ENCODE data around the gene CCDC73. TPM values are rescaled to one million over a fixed set of nuclear protein-coding genes. Genes with fewer than 3 reads are reported as not detected.

CCDC73 gene
- polyA plus RNA-seq, 1 of the 3 experiments (the other 2 are of a cell fraction): not detected

DNA sequence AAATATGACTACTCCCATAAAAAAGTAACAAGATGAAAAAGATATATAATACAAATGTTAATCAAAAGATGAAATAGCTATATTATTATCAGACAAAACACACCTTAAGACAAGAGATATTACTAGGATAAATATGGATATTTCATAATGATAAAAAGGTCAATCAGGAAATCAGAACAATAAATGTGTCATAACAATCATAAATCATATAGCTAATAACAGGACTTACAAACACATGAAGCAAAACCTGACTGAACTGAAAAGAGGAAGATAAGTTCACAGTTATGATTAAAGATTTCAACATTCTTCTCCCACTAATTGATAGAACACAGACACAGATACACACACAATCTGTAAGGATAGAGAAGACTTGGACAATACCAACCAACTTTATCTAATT is 163.6 kb downstream of the CCDC73 start:
- no peak for DNase-seq
- Histone ChIP-seq H3K4me3 (ENCODE audit: low read depth in 2 of 2, low read length in 1 of 2) (no peak overlapping the region), H3K9me2 (no peaks in the 10 kb centered on the region; the same call in 1 of the 2 replicates), H3K27me3 (ENCODE audit: insufficient read depth) (peaks cover 5% of the 10 kb centered on the region; the same call in 1 of the 2 replicates), H3K9me3 (peaks cover 8% of the 10 kb centered on the region; the same call in 1 of the 2 replicates), H3F3A (replicated peaks; ENCODE audit: insufficient read depth) (no peaks in the 10 kb centered on the region), H3K4me1 (ENCODE audit: control insufficient read depth in 1 of 2, insufficient read depth in 2 of 2, low read depth in 1 of 2, low read length in 1 of 2) (no peaks in the 10 kb centered on the region), H3K27ac (ENCODE audit: low read depth in 2 of 2, low read length in 1 of 2) (no peak overlapping the region), H3K9ac (no peak overlapping the region), H3K36me3 (replicated peaks in 1 of 2; ENCODE audit: control insufficient read depth in 1 of 2, insufficient read depth in 2 of 2, low read length in 1 of 2) (no peaks in the 10 kb centered on the region), H3K79me2 (ENCODE audit: insufficient read depth) (no peaks in the 10 kb centered on the region), H3K4me2 (no peak overlapping the region), H4K20me1 (ENCODE audit: insufficient read depth) (no peaks in the 10 kb centered on the region), H2AFZ (ENCODE audit: low read depth) (no peak overlapping the region)
- POLR2A ChIA-PET: no interaction called here
- TF ChIP-seq, protein P1, sequence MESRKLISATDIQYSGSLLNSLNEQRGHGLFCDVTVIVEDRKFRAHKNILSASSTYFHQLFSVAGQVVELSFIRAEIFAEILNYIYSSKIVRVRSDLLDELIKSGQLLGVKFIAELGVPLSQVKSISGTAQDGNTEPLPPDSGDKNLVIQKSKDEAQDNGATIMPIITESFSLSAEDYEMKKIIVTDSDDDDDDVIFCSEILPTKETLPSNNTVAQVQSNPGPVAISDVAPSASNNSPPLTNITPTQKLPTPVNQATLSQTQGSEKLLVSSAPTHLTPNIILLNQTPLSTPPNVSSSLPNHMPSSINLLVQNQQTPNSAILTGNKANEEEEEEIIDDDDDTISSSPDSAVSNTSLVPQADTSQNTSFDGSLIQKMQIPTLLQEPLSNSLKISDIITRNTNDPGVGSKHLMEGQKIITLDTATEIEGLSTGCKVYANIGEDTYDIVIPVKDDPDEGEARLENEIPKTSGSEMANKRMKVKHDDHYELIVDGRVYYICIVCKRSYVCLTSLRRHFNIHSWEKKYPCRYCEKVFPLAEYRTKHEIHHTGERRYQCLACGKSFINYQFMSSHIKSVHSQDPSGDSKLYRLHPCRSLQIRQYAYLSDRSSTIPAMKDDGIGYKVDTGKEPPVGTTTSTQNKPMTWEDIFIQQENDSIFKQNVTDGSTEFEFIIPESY (IDR thresholded peaks at IDR 0.05; ENCODE audit: borderline replicate concordance, low read depth): no peak
- TF ChIP-seq, protein P2, sequence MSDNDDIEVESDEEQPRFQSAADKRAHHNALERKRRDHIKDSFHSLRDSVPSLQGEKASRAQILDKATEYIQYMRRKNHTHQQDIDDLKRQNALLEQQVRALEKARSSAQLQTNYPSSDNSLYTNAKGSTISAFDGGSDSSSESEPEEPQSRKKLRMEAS (IDR thresholded peaks at IDR 0.05; ENCODE audit: low read depth): no peak
- no peak for TF ChIP-seq NFIC (IDR thresholded peaks at IDR 0.05; ENCODE audit: borderline replicate concordance)
- no peak for TF ChIP-seq EP300 (IDR thresholded peaks at IDR 0.05; ENCODE audit: borderline replicate concordance in 1 of 2, low read depth in 1 of 2, low read length in 1 of 2)
- no peak for TF ChIP-seq YY1 (IDR thresholded peaks at IDR 0.05; ENCODE audit: low read depth)
- no peak for TF ChIP-seq GABPA (IDR thresholded peaks at IDR 0.05; ENCODE audit: low read depth)
- TF ChIP-seq TEAD4 (IDR thresholded peaks at IDR 0.05; ENCODE audit: borderline replicate concordance, insufficient read depth): no peak
- TF ChIP-seq SIN3A (IDR thresholded peaks at IDR 0.05; ENCODE audit: borderline replicate concordance, low read depth, low read length): no peak
- no peak for TF ChIP-seq RXRA (IDR thresholded peaks at IDR 0.05; ENCODE audit: borderline replicate concordance, low read depth)
- TF ChIP-seq RCOR1 (IDR thresholded peaks at IDR 0.05; ENCODE audit: low read length): no peak
- TF ChIP-seq RAD21 (IDR thresholded peaks at IDR 0.05; ENCODE audit: low read length): no peak
- no peak for TF ChIP-seq CHD2 (IDR thresholded peaks at IDR 0.05; ENCODE audit: low read length, partially characterized antibody)
- TF ChIP-seq FOSL2 (IDR thresholded peaks at IDR 0.05; ENCODE audit: borderline replicate concordance, low read depth): no peak
- no peak for TF ChIP-seq JUND (IDR thresholded peaks at IDR 0.05)
- TF ChIP-seq POLR2AphosphoS5 (IDR thresholded peaks at IDR 0.05; ENCODE audit: low read depth, low read length): no peak
- TF ChIP-seq, protein P3, sequence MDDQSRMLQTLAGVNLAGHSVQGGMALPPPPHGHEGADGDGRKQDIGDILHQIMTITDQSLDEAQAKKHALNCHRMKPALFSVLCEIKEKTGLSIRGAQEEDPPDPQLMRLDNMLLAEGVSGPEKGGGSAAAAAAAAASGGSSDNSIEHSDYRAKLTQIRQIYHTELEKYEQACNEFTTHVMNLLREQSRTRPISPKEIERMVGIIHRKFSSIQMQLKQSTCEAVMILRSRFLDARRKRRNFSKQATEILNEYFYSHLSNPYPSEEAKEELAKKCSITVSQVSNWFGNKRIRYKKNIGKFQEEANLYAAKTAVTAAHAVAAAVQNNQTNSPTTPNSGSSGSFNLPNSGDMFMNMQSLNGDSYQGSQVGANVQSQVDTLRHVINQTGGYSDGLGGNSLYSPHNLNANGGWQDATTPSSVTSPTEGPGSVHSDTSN (IDR thresholded peaks at IDR 0.05): no peak
- TF ChIP-seq, protein P4, sequence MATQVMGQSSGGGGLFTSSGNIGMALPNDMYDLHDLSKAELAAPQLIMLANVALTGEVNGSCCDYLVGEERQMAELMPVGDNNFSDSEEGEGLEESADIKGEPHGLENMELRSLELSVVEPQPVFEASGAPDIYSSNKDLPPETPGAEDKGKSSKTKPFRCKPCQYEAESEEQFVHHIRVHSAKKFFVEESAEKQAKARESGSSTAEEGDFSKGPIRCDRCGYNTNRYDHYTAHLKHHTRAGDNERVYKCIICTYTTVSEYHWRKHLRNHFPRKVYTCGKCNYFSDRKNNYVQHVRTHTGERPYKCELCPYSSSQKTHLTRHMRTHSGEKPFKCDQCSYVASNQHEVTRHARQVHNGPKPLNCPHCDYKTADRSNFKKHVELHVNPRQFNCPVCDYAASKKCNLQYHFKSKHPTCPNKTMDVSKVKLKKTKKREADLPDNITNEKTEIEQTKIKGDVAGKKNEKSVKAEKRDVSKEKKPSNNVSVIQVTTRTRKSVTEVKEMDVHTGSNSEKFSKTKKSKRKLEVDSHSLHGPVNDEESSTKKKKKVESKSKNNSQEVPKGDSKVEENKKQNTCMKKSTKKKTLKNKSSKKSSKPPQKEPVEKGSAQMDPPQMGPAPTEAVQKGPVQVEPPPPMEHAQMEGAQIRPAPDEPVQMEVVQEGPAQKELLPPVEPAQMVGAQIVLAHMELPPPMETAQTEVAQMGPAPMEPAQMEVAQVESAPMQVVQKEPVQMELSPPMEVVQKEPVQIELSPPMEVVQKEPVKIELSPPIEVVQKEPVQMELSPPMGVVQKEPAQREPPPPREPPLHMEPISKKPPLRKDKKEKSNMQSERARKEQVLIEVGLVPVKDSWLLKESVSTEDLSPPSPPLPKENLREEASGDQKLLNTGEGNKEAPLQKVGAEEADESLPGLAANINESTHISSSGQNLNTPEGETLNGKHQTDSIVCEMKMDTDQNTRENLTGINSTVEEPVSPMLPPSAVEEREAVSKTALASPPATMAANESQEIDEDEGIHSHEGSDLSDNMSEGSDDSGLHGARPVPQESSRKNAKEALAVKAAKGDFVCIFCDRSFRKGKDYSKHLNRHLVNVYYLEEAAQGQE (IDR thresholded peaks at IDR 0.05; ENCODE audit: low read depth, low read length): no peak
- no peak for TF ChIP-seq GATA2 (CRISPR knock-in tag; IDR thresholded peaks at IDR 0.05)
- CTCF ChIA-PET: no interaction called here

Measured in SK-N-SH (cell line).